ENCODE results near the gene BRF1.

DNA sequence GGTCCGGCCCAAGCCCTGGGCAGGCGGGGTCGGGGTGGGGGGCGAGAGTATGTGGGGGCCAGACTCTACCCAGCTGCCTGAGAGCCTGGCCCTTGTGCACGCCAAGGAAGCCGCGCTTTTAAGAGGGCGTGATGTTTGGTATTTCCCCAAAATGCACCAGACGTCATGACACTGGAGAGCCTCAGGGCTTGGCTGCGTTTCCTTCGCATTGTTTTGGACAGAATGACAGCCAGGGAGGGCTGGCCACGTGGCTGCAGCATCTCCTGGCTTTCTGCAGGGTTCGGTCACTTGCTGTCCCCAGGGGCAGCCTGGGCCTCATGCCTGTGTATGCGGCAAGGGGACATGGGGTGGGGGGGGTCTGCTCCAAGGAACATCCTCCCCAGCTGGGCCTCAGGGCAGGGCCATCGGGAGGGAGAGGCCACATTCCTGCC is 103.6 kb downstream of the BRF1 start:
- TF ChIP-seq CTCF (IDR thresholded peaks at IDR 0.05) (no peak), EP300 (IDR thresholded peaks at IDR 0.05) (no peak), POLR2A (IDR thresholded peaks at IDR 0.05) (no peak)
